G401.6 (cell line): ENCODE results near the gene ASIC3.
"Not testable (repeated sequence)": the region's sequence is repeated elsewhere in the genome, so short reads cannot be mapped to it uniquely, and the experiment has no call there.

Experiments used
- FAIRE-seq: peaks from 2 replicates; lab custom pipeline; 2012; peaks lifted over from hg19 to GRCh38; lab: Jason Lieb, UNC

ASIC3 gene

DNA sequence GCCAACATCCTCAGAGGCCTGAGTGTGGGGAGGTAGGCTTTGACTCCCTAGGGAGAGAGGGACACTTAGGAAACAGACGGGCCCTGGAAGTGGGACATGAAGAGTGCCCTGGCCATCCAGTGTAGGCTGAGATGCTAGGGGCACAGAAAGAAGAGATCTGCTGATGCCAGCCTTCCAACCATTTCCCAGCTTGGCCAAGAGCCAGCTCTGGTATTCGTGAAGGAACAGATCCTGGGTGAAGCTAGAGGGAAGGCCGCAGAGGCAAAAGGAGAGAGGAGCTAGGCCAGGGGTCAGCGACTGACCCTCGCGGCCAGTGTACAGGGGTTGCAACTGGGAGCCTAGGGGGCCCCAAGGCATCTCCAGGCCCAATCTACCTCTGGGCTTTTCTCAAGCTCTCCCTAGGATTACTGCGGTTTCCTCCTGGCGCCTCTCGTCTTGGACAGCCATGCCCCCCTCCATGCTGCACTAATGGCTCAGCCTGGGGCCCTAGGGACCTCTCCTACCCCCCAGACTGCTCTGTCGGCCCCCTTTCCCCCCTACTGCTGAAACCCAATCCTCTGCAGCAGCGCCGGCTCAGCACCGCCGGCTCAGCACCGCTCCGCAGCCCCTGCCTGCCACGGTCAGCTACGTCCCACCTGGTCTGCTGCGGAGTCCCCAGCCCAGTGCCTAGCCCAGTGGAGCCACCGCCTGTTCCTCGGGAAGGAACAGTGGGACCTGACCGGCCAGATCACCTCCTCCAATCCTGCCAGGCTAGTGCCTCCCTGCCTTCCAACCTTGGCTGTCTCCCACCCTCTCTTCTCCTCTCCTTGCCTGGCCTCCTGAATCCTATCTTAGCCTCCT is at the start of gene ASIC3:
TSS of gene ASIC3 (plus strand) at position 556 of the 840 bp plus-strand sequence. CDS start 355 bp downstream, outside the sequence.
- FAIRE-seq, result no peak

DNA sequence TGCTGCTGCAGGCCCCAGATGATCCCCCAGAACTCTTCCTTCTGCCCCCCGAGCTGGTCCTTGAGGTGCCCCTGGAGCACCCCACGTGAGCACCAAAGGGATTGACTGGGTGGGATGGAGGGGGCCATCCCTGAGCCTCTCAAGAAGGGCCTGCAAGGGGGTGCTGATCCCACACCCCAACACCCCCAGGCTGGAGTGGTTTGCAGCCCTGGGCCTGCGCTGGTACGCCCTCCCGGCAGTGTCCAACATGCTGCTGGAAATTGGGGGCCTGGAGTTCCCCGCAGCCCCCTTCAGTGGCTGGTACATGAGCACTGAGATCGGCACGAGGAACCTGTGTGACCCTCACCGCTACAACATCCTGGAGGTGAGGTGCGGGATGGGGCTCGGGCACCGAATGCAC is 49.3 kb upstream of the ASIC3 start:
- FAIRE-seq, result no peak

DNA sequence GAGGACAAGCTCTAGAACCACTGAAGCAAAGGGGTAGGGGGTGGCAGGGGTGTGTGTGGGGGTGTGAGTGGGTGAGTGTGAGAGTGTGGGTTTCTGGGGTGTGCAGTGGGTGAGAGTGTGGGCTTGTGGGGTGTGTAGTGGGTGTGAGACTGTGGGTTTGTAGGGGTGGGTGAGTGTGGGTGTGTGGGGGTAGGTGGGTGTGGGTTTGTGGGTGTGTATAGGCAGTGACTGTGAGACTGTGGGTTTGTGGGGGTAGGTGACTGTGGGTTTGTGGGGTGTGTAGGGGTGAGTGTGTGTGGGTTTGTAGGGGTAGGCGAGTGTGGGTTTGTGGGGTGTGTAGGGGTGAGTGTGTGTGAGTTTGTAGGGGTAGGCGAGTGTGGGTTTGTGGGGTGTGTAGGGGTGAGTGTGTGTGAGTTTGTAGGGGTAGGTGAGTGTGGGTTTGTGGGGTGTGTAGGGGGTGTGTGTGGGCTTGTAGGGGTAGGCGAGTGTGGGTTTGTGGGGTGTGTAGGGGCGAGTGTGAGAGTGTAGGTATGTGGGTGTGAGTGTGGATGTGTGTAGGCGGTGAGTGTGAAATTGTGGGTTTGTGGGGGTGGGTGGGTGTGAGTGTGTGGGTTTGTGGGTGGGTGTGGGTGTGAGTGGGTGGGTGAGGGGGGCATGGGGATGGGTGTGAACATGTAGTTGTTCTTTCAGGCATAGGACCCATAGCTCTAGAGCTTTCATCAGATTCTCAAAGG is 48.7 kb upstream of the ASIC3 start:
- no peak for FAIRE-seq

DNA sequence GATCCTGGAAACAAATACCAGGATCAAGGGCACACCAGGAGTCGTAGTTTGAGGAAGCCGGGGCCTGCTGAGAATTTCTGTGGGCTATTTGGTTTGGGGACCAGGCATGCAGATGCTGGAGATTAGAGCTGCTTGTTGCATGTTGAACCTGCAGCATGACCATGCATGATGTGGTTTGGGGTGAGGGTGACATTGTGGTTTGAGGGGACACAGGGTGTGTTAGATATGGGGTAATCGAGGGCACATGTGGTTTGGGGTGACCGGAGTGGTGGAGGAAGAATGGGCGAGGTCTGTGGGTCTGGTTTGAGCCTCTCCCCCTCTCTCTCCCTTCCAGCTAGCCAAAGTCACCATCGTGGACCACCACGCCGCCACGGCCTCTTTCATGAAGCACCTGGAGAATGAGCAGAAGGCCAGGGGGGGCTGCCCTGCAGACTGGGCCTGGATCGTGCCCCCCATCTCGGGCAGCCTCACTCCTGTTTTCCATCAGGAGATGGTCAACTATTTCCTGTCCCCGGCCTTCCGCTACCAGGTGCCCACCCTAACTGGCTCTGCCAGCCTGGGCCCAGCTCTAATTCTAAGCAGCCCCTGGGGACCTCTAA is 47.3 kb upstream of the ASIC3 start:
- no peak for FAIRE-seq

DNA sequence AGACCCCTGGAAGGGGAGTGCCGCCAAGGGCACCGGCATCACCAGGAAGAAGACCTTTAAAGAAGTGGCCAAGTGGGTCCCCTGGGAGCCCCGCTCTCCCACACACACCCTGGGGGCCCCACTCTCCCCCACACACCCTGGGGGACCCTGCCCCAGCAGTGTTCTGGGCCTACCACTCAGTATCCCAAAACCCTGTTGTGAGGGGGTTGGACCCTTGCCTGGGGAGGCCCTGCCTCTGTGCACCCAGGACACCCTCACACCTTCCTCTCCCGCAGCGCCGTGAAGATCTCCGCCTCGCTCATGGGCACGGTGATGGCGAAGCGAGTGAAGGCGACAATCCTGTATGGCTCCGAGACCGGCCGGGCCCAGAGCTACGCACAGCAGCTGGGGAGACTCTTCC is 46.8 kb upstream of the ASIC3 start:
- FAIRE-seq, result no peak

DNA sequence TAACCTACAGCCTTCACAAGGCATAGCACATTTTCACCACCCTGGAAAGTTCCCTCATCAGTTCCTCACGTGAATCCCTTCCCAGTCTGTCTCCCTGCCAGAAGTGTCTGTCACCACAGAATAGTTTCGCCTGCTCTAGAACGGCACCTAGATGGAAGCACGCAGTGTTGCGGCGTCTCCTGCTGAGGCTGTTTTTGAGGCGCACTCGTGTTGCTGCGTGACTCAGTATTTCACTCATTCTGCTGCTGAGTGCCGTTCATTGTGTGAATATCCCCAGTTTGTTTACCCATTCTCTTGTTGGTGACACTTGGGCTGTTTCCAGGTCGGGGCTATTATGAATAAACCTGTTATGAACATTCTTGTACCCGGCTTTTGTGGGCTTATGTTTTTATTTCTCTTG is 44.8 kb upstream of the ASIC3 start:
- no peak for FAIRE-seq

DNA sequence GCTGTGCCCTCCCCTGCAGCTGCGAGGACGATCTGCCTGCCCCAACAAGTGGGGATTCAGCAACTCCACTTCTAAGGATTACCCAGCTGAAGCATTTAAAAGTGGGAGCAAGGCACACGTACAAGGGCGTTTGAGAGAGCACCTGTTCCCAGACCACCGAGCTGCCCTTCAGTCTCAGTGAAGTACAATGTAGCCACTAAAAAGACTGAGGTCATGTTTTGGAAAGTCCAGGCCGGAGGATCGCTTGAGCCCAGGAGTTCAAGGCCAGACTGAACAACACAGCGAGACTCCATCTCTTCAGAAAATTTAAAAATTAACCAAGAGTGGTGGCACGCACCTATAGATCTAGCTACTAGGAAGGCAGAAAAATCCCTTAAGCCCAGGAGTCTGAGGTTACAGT is 42.8 kb upstream of the ASIC3 start:
- no peak for FAIRE-seq

DNA sequence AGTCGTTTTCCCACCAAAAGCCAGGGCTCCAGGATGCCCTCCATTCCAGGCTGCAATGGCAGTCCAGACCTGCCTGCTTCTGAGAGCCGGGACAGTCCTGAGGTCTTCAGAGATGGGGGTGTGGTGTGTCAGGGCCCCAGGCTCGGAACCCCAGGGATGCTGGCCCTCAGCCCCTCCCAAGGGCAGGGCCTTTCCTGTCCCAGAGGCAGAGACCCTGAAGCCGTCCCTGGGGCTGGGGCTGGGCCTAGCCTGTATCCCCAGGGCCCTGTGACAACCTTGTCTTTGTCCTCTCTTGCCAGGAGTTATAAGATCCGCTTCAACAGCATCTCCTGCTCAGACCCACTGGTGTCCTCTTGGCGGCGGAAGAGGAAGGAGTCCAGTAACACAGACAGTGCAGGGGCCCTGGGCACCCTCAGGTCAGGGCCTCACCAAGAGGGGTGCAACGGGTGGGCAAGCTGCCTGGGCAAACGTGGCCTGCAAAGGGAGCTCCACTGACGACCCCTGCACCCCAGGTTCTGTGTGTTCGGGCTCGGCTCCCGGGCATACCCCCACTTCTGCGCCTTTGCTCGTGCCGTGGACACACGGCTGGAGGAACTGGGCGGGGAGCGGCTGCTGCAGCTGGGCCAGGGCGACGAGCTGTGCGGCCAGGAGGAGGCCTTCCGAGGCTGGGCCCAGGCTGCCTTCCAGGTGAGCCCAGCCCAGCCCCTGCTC is 41.6 kb upstream of the ASIC3 start:
- no peak for FAIRE-seq

DNA sequence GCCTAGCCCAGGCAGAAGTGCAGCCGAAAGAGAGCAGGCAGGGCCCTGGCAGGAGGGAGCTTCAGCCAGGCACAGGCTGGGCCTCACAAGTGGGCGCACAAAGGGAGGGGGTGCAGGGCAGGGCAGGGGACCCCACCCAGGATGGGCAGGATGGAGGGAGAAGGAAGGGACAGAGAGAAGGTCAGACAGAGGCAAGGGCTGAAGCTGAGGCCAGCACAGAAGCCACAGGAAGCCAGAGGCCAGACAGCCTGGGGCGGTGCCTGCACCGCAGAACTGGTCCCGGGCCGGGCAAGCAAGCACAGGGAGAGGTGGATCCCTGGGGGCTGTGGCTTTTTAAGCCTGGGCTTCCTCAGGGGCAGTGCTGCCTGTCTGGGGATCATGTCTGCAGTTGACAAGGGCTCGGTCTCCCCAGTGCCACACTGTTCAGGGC is 40.8 kb upstream of the ASIC3 start:
- FAIRE-seq, result no peak

DNA sequence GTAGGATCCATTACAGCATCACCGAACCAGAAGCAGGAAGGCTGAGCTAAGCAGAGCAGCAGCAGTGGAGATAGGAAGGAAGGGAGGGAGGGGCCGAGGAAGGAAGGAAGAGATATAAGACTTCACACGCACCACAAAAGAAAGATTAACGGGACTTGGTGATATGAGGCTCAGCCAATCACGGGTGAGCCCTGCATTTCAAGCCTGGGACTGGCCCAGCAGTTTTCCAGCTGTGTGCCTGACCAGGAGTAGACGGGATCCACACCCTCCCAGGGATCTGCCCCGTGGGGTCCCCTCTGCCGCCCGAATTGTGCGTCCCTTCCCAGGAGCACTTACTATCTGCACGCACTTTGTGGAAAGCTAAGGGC is 40.2 kb upstream of the ASIC3 start:
- FAIRE-seq, result no peak

DNA sequence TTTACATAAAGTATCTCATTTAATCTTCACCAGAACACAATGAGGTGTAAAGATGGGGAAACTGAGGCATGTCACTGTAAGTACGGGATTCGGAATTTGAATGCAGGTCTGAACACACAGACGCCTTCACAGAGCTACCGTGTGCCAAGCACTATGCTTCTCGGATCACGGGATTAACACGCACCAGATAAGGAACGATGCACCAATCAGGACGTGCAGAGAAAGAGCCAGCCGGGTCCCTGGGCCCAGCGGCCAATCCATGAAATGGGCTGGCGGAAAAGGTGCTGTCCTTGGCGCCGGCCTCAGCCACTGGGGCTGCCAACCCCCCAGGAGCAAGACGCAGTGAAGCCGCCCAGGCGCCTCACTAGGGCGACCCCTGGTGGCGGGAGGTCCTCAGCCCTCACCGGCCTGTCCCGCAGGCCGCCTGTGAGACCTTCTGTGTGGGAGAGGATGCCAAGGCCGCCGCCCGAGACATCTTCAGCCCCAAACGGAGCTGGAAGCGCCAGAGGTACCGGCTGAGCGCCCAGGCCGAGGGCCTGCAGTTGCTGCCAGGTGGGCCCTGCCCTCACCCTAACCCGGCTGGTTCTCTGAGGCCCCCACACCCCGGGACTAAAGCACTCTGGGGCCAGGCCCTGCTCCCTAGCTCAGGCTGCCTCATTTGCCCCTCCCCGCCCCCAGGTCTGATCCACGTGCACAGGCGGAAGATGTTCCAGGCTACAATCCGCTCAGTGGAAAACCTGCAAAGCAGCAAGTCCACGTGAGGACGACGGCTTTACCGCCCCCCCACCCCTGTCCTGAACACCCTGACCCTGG is 39.6 kb upstream of the ASIC3 start:
- FAIRE-seq, result no peak

DNA sequence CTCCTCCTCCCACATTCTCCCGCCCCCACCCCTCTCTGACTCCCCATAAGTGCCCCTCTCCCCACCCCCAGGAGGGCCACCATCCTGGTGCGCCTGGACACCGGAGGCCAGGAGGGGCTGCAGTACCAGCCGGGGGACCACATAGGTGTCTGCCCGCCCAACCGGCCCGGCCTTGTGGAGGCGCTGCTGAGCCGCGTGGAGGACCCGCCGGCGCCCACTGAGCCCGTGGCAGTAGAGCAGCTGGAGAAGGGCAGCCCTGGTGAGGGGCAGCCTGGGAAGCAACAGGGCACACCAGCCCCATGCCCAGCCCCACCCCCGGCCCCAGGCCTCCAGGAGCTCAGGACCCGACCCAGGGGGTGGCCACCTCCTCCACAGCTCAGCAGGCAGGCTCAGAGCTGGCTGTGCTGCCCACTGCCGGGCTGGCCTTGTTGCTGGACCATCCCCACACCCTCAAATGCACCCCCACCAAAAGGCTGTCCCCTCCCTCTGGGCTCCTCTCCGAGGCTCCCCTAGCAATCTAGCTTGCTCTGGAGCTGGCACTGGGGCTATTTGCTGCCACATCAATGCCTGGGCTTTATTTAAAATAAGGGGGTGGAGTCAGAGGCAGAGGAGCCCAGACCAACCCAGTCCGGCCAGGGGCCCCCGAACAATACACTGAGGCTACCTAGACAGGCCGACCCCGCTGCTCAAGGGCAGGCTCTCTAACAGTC is 38.8 kb upstream of the ASIC3 start:
- FAIRE-seq, result peak; percentile 76

DNA sequence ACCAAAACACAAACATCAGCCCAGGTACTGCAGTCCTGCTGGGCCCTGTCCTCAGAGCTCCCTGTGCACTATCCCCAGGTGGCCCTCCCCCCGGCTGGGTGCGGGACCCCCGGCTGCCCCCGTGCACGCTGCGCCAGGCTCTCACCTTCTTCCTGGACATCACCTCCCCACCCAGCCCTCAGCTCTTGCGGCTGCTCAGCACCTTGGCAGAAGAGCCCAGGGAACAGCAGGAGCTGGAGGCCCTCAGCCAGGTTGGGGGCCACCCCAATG is 38.4 kb upstream of the ASIC3 start:
- no peak for FAIRE-seq

DNA sequence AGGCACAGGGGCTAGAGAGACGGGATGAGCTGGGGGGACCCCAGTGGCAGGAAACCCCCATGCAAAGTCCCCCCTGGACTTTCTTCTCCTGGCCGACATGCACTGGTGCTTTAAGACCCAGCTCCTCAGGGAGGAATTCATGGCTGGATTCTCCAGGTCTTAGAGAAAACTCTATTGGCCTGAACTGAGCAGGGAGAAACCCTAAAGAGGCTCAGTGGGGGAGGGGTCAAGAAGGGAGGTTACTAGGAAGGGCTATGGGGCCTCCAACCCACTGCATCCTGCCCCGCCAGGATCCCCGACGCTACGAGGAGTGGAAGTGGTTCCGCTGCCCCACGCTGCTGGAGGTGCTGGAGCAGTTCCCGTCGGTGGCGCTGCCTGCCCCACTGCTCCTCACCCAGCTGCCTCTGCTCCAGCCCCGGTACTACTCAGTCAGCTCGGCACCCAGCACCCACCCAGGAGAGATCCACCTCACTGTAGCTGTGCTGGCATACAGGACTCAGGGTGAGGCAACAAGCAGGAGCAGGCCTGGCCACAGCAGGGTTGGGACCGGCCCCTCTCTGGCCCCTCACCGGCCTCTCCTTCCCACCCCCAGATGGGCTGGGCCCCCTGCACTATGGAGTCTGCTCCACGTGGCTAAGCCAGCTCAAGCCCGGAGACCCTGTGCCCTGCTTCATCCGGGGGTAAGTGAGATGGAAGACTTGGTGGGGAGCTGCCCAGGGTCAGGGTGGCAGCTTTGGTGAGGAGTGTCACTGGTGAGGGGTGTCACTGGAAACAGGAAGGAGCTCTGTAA is 37.8 kb upstream of the ASIC3 start:
- FAIRE-seq, result peak; percentile 91

DNA sequence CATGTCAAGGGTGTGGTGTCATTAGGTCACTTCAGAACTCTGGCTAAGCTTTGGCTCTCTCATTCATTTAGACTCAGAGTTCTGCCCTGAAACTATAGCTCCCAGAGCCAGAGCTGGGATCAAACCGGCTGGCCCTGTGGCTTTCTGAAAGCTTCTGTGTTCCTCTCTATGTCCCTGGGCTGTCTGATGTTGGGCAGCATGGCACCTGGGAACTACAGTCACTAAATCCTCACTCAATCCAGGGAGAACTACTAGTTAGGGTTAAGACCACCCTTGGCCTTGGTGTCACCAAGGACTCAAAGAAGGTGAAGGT is 37.3 kb upstream of the ASIC3 start:
- no peak for FAIRE-seq

DNA sequence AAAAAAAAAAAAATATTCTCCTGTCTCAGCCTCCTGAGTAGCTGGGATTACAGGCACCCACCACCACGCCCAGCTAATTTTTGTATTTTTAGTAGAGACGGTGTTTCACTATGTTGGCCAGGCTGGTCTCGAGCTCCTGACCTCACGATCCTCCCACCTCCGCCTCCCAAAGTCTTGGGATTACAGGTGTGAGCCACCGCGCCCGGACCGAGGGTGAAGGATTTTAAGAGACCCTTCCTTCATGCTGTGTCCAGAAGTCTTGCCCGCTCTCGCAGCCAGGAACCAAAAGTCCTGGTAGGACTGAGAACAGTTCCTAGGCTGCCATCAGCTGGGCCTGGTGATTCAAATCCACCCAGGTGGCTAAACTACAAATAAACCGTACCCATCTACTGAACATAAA is 36.7 kb upstream of the ASIC3 start:
- not testable (repeated sequence) for FAIRE-seq

DNA sequence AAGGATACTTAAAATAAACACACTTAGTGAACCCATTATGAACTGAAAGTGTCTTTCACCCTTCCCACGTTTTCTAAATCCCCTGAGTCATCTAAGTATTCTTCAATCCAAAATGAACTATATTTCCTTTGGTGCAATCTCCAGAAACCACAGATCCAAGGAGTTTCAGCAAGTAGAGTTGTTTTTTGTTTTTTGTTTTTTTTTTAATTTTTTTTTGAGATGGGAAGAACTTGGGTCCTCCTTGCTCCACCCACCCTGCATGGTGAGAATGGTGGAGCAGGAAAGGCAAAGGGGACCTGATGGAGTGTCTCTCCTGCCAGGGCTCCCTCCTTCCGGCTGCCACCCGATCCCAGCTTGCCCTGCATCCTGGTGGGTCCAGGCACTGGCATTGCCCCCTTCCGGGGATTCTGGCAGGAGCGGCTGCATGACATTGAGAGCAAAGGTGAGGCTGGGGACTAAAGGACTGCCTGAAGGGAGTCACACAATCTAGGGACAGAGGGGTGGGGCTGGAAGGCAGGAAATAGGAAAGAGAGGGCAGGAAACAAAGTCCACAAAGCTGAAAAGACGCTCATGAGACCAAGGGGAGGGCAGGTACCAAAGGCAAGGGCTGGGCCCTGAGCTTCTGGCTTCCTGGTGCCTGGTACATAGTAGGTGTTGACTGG is 36.2 kb upstream of the ASIC3 start:
- FAIRE-seq, result peak; percentile 47

DNA sequence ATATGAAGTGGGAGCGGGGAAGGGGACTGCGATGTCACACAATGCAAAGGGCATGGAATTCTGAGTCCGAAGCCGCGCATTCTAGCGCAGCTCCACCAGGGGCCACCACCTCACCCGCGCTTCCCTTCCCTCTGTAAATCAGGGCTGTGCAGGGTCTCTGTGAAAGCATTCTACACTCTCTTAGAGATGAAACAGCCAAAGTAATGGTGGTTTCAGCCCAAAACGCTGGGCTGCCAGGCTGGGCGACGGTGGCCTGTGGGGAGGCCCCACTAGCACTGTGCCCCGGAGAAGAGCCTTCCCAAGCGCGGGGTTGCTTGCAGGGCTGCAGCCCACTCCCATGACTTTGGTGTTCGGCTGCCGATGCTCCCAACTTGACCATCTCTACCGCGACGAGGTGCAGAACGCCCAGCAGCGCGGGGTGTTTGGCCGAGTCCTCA is 35.4 kb upstream of the ASIC3 start:
- no peak for FAIRE-seq

DNA sequence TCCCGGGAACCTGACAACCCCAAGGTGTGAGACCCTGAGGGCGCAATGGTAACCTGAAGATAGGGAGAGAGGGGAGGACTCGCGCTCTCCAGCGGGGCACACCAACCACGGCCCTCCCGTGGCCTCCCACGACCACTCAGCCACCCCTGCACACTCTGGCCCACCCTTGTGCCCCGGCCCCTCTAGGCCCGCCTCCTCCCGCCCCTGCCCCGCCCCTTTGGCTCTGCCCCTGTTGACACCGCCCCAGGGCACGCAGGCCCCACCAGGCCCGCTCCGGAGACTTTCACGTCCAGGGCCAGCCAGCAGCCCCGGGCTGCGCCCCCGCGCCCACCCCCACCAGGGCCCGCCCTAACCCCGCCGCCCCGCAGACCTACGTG is 35.0 kb upstream of the ASIC3 start:
- FAIRE-seq, result no peak
